Esophagus muscularis mucosa (tissue), 4 donors: ENCODE data around the gene XYLT1.

Experiments
- EP300 ChIP-seq: sonication (generic); formaldehyde crosslinking; IDR thresholded peaks from one replicate; pipeline ENCODE4 v1.6.1; 2017; ENCODE audit warnings: antibody characterized with exemption
- POLR2AphosphoS5 ChIP-seq, 2 donors: sonication (generic); formaldehyde crosslinking; IDR thresholded peaks; one replicate each; pipeline ENCODE4 v1.6.1; 2017; ENCODE audit warnings: antibody characterized with exemption in 2 of 2
- TF ChIP-seq, protein P1 (sequence below), 3 experiments: fragments of 200-600 bp in 2 of 3; fragments of 450-650 bp in 1 of 3; sonication (generic) in 2 of 3; IDR thresholded peaks; one replicate each; pipeline ENCODE4 v1.5.1; 2017 to 2019; ENCODE audit warnings: antibody characterized with exemption in 3 of 3, mild to moderate bottlenecking in 2 of 3, moderate library complexity in 1 of 3

DNA sequence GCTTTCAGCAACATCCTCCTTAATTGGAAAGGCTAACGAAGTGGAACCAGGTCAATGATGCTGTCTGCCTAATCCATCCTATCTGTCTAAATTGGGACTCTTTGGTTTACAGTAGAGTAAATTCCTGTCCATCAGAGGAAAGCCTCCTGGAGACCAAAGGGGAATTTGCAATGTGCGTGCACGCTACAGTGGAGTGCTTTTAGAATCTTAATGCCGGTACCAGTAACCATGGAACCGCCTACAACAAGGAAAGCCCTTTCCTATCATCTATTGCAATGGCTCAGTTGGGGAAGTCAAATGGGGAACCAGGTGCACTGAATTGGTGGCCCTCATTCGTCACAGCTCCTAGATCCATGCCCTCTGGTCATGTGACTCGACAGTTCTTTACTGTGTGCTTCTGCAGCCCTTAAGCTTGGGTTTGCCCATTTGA, 110.1 kb downstream of the XYLT1 start:
- TF ChIP-seq, protein P1, sequence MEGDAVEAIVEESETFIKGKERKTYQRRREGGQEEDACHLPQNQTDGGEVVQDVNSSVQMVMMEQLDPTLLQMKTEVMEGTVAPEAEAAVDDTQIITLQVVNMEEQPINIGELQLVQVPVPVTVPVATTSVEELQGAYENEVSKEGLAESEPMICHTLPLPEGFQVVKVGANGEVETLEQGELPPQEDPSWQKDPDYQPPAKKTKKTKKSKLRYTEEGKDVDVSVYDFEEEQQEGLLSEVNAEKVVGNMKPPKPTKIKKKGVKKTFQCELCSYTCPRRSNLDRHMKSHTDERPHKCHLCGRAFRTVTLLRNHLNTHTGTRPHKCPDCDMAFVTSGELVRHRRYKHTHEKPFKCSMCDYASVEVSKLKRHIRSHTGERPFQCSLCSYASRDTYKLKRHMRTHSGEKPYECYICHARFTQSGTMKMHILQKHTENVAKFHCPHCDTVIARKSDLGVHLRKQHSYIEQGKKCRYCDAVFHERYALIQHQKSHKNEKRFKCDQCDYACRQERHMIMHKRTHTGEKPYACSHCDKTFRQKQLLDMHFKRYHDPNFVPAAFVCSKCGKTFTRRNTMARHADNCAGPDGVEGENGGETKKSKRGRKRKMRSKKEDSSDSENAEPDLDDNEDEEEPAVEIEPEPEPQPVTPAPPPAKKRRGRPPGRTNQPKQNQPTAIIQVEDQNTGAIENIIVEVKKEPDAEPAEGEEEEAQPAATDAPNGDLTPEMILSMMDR (IDR thresholded peaks at IDR 0.05): no peak
- no peak for TF ChIP-seq POLR2AphosphoS5 (IDR thresholded peaks at IDR 0.05)
- TF ChIP-seq EP300: no peak
